B cell (primary cell): ENCODE results near the gene SEC16A. TPM values are rescaled to one million over a fixed set of nuclear protein-coding genes. Genes with fewer than 3 reads are reported as not detected.

Source experiments
- ATAC-seq: fragments of 200-7000 bp; cut with Tn5 transposase; one replicate; pipeline ENCODE4 v1.10.0; 2021; ENCODE audit warnings: low read depth, mild to moderate bottlenecking, moderate number of reproducible peaks, moderate library complexity
- CTCF ChIA-PET: fragments of 350-600 bp; sonication (Branson Sonifier 250); formaldehyde crosslinking; loops from one replicate; lab custom pipeline; 2021; ENCODE audit warnings: antibody characterized with exemption, inconsistent platforms; lab: Charles Lee
- POLR2A ChIA-PET: fragments of 350-600 bp; sonication (Branson Sonifier 250); formaldehyde crosslinking; loops from one replicate; lab custom pipeline; 2021; ENCODE audit warnings: antibody characterized with exemption; lab: Charles Lee
- DNase-seq: peaks from one replicate; pipeline ENCODE4 v3.0.0; 2013
- H2AFZ ChIP-seq: 2 replicates; pipeline ENCODE4 v1.6.1; 2012; ENCODE audit warnings: mild to moderate bottlenecking, low read depth, low read length; ENCODE audit not compliant: insufficient read depth, poor library complexity, severe bottlenecking
- H3K27ac ChIP-seq, 2 donors: 1 replicate in 1 of 2; 2 replicates in 1 of 2; pipeline ENCODE4 v1.5.1; 2012 to 2013; ENCODE audit warnings: low read length in 2 of 2, mild to moderate bottlenecking in 2 of 2, moderate library complexity in 1 of 2
- H3K27me3 ChIP-seq, 4 experiments: fragments of 200-600 bp in 1 of 4; sonication (generic) in 1 of 4; replicated peaks in 1 of 4; 1 replicate in 2 of 4; 2 replicates in 2 of 4; pipeline versions ENCODE4 v1.6.1 to v1.7.0; 2013 to 2016; ENCODE audit warnings: low read length in 3 of 4, mild to moderate bottlenecking in 2 of 4, mixed read lengths in 1 of 4, moderate library complexity in 1 of 4; ENCODE audit not compliant: insufficient read depth in 4 of 4, control insufficient read depth in 3 of 4; ENCODE audit errors: control extremely low read depth in 1 of 4
- H3K36me3 ChIP-seq, 2 experiments: replicated peaks in 1 of 2; 1 replicate in 1 of 2; 2 replicates in 1 of 2; pipeline versions ENCODE4 v1.6.1 to v1.7.1; 2013; ENCODE audit warnings: low read length in 1 of 2; ENCODE audit not compliant: insufficient read depth in 2 of 2, control insufficient read depth in 1 of 2; ENCODE audit errors: control extremely low read depth in 1 of 2, extremely low read depth in 1 of 2
- H3K4me1 ChIP-seq, 2 donors: fragments of 200-600 bp in 1 of 2; sonication (generic) in 1 of 2; 1 replicate in 1 of 2; 2 replicates in 1 of 2; pipeline versions ENCODE4 v1.5.1 to v1.6.1; 2013 to 2017; ENCODE audit warnings: low read length in 2 of 2; ENCODE audit not compliant: control insufficient read depth in 2 of 2, insufficient read depth in 2 of 2
- H3K4me2 ChIP-seq: replicated peaks from 2 replicates; pipeline ENCODE3; 2012; ENCODE audit warnings: mild to moderate bottlenecking, low read depth, low read length; ENCODE audit not compliant: poor library complexity, severe bottlenecking
- H3K4me3 ChIP-seq, 5 experiments: fragments of 200-600 bp in 1 of 5; sonication (generic) in 1 of 5; 1 replicate in 3 of 5; 2 replicates in 2 of 5; pipeline versions ENCODE4 v1.5.1 to v1.7.0; 2011 to 2016; ENCODE audit warnings: low read length in 4 of 5, mild to moderate bottlenecking in 4 of 5, low read depth in 2 of 5, control low read depth in 1 of 5, moderate library complexity in 1 of 5; ENCODE audit not compliant: insufficient read depth in 1 of 5; ENCODE audit errors: control extremely low read depth in 1 of 5, extremely low read depth in 1 of 5
- H3K79me2 ChIP-seq: fragments of 200-600 bp; sonication (generic); one replicate; pipeline ENCODE4 v1.6.0; 2016; ENCODE audit warnings: low read length; ENCODE audit not compliant: control insufficient read depth, insufficient read depth
- H3K9ac ChIP-seq: fragments of 200-600 bp; sonication (generic); 2 replicates; pipeline ENCODE4 v1.6.1; 2017; ENCODE audit warnings: mild to moderate bottlenecking, low read length, moderate library complexity
- H3K9me3 ChIP-seq, 3 donors: one replicate each; pipeline versions ENCODE4 v1.6.1 to v1.7.1; 2013; ENCODE audit warnings: low read length in 2 of 3; ENCODE audit not compliant: control insufficient read depth in 2 of 3, insufficient read depth in 1 of 3; ENCODE audit errors: control extremely low read depth in 1 of 3
- H4K20me1 ChIP-seq: 2 replicates; pipeline ENCODE4 v1.6.0; 2012; ENCODE audit warnings: mild to moderate bottlenecking, low read length; ENCODE audit not compliant: insufficient read depth, control insufficient read depth, poor library complexity, severe bottlenecking
- H3K27ac Mint-ChIP-seq: one replicate; pipeline ENCODE4 v1.8.0; 2021; ENCODE audit warnings: mixed read lengths
- H3K27me3 Mint-ChIP-seq: one replicate; pipeline ENCODE4 v1.8.0; 2021; ENCODE audit warnings: mixed read lengths
- H3K4me1 Mint-ChIP-seq: one replicate; pipeline ENCODE4 v1.8.0; 2021; ENCODE audit warnings: mixed read lengths
- H3K4me3 Mint-ChIP-seq: one replicate; pipeline ENCODE4 v1.8.0; 2021; ENCODE audit warnings: mixed read lengths
- H3K9me3 Mint-ChIP-seq: one replicate; pipeline ENCODE4 v1.8.0; 2022; ENCODE audit warnings: mixed read lengths; ENCODE audit not compliant: insufficient read depth
- CTCF ChIP-seq: fragments of 200-600 bp; IDR thresholded peaks from one replicate; pipeline ENCODE4 v1.8.0; 2022; ENCODE audit warnings: antibody characterized with exemption, mild to moderate bottlenecking
- EZH2 ChIP-seq: IDR thresholded peaks from 2 replicates; pipeline ENCODE4 v1.6.1; 2012; ENCODE audit warnings: borderline replicate concordance, low read depth, mild to moderate bottlenecking, moderate library complexity, low read length; ENCODE audit not compliant: insufficient read depth, poor library complexity, severe bottlenecking
- WGBS: methylation state at CpG from one replicate; pipeline ENCODE4 v1.1.5; 2013; ENCODE audit warnings: missing lambda C conversion rate; ENCODE audit not compliant: insufficient coverage; 5-methylcytosine and 5-hydroxymethylcytosine counted together
- intact Hi-C: fragments of 100-400 bp; cut with micrococcal nuclease; formaldehyde crosslinking; loops from one replicate; pipeline ENCODE4 v1.10.0; 2022
- polyA plus RNA-seq: library from polyadenylated mRNA; depleted of rRNA; stranded (reverse); fragments of >200 nt; gene quantifications from 2 replicates; pipeline ENCODE4 v1.2.3, GENCODE V29; 2012
- total RNA-seq, 2 donors: library from RNA; stranded (reverse); fragments of 120-200 nt in 1 of 2; gene quantifications; 1 replicate in 1 of 2; 2 replicates in 1 of 2; pipeline versions ENCODE4 v1.2.3 to v1.2.4, GENCODE V29; 2013 to 2022

SEC16A gene
- total and polyA plus RNA-seq, 2 donors (not counting 1 experiment from before 2014, with no cell fraction given): 31.7 to 73.4 TPM

DNA sequence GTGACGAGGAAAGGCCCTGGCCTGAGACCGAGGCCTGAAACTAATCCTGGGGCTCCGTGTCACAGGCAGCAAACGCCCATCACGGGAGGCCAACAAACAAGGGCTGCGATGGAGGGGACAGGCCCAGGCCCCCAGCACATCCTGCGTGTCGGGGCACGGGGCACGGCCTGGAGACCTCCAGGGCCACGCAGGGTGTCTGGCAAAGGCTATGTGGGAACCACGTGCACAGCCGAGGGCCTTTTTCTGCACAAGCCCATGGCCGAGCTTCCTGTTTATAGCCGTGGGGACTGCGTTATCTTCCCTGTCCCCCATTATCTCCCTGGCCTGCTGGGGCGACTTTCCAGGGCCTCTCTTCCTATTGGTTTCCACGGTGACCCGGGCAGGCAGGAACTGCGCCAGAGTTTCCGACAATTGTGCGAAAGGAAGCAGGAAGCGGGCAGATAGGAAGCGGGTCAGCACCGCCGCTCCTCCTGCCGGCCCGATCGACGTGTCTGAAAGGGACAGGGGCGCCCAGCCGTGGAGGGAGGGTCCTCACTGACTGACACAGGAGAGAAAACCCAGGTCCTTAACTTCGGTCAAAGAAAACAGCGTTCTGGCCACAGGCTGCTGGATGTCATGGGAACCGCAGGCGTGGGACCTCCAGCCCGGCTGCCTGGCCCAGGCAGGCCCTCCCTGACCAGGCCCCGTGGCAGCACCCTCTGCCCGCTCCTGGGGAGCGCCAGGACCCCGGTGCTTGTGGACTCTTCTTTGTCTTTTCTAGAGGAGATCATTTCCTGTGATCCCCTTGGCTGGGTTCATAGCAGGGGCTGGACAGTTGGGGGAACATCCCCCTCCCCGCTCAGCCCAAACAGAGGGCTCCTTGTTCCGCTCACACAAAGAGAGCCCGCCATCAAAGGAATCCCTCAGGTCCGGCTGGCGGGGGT is 29.1 kb upstream of the SEC16A start:
- ChIA-PET CTCF (no interaction called here), POLR2A (no interaction called here)
- H3K4me1 ChIP-seq: no peaks in the 10 kb centered on the region
- peaks cover 0 to 7% (median 0%) of the 10 kb centered on the region in 3 donors for H3K9me3 ChIP-seq
- intact Hi-C loops: no loop called here
- no peaks in the 10 kb centered on the region for H3K27me3 Mint-ChIP-seq
- no peaks in the 10 kb centered on the region for H3K79me2 ChIP-seq
- H3K9me3 Mint-ChIP-seq: no peaks in the 10 kb centered on the region
- no peak for DNase-seq
- H3K27me3 ChIP-seq: no peaks in the 10 kb centered on the region
- TF ChIP-seq EZH2 (no peak), CTCF (no peak)
- ATAC-seq: no peak
- peaks cover 12% of the 10 kb centered on the region for H4K20me1 ChIP-seq
- no peak overlapping the region for H3K9ac ChIP-seq
- 95% methylated on average over 43 of the region's 46 CpGs for WGBS
- H3K4me1 Mint-ChIP-seq: no peaks in the 10 kb centered on the region
- peaks cover 0 to 89% of the 10 kb centered on the region in 2 experiments for H3K36me3 ChIP-seq
- no peak overlapping the region for H3K27ac Mint-ChIP-seq
- H3K27ac ChIP-seq: no peak overlapping the region
- H3K4me2 ChIP-seq: no peak overlapping the region
- H3K4me3 Mint-ChIP-seq: no peak overlapping the region
- no peak overlapping the region for H2AFZ ChIP-seq
- H3K4me3 ChIP-seq: no peak overlapping the region

DNA sequence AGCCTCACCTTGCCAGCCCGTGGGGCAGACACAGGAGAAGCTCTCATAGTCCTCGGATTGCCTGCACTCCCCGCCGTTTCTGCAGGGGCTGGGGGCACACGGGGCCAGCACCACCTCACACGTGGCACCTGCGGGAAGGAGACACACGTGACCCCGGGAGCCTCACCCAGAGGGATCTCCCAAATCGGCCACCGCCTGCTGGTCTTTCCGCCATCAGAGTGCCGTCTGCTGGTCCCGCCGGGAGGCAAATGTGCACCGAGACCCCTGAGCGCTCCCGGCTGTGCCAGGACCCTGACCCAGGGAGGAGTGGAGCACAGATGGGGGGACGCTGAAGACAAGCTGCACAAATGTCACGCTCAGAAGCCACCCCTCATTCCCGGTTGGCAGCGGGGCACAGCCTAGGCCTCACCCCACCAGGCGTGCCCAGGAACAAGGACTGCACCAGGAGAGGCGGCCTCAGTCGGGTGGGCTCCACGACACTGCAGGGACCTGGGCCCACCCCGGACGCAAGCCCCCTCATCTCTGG is 28.4 kb upstream of the SEC16A start:
- WGBS: 95% methylated on average over 28 of the region's 28 CpGs
- Mint-ChIP-seq H3K27ac (no peak overlapping the region), H3K27me3 (no peaks in the 10 kb centered on the region), H3K4me3 (no peak overlapping the region), H3K4me1 (no peaks in the 10 kb centered on the region), H3K9me3 (no peaks in the 10 kb centered on the region)
- ChIA-PET CTCF (no interaction called here), POLR2A (no interaction called here)
- no peak overlapping the region for H3K4me2 ChIP-seq
- peaks cover 0 to 7% (median 0%) of the 10 kb centered on the region in 3 donors for H3K9me3 ChIP-seq
- H3K36me3 ChIP-seq: peaks cover 0 to 91% of the 10 kb centered on the region in 2 experiments
- no peak overlapping the region for H2AFZ ChIP-seq
- intact Hi-C loops: no loop called here
- no peaks in the 10 kb centered on the region for H3K79me2 ChIP-seq
- no peaks in the 10 kb centered on the region for H3K4me1 ChIP-seq
- H4K20me1 ChIP-seq: peaks cover 4% of the 10 kb centered on the region
- no peak overlapping the region for H3K4me3 ChIP-seq
- no peak overlapping the region for H3K27ac ChIP-seq
- H3K27me3 ChIP-seq: no peaks in the 10 kb centered on the region
- H3K9ac ChIP-seq: no peak overlapping the region
- DNase-seq (no peak), ATAC-seq (no peak)
- TF ChIP-seq CTCF (no peak), EZH2 (no peak)
